Adrenal gland (tissue), 12 donors: ENCODE data around the gene ASPDH. TPM values are rescaled to one million over a fixed set of nuclear protein-coding genes. Genes with fewer than 3 reads are reported as not detected.

ENCODE experiments used
- DNase-seq, 7 donors: peaks; one replicate each; pipeline ENCODE4 v3.0.0-alpha.2; 2019 to 2020
- H3K27ac ChIP-seq, 5 donors: fragments of 200-600 bp; sonication (generic) in 4 of 5; 1 replicate in 3 of 5; 2 replicates in 2 of 5; pipeline versions ENCODE4 v1.5.1 to v1.8.0; 2016 to 2020; ENCODE audit warnings: mild to moderate bottlenecking in 1 of 5
- H3K27me3 ChIP-seq: fragments of 200-600 bp; 2 replicates; pipeline ENCODE4 v1.8.0; 2021
- H3K36me3 ChIP-seq, 2 donors: fragments of 200-600 bp; replicated peaks in 1 of 2; 1 replicate in 1 of 2; 2 replicates in 1 of 2; pipeline versions ENCODE4 v1.5.1 to v1.8.0; 2018 to 2022
- H3K4me1 ChIP-seq, 2 donors: fragments of 200-600 bp; replicated peaks in 1 of 2; 1 replicate in 1 of 2; 2 replicates in 1 of 2; pipeline versions ENCODE4 v1.5.1 to v1.8.0; 2018 to 2021
- H3K4me3 ChIP-seq, 4 donors: fragments of 200-600 bp; sonication (generic) in 3 of 4; one replicate each; pipeline ENCODE4 v1.5.1; 2016 to 2018
- H3K9me3 ChIP-seq, 3 donors: fragments of 200-600 bp; sonication (generic) in 1 of 3; replicated peaks in 1 of 3; 1 replicate in 2 of 3; 2 replicates in 1 of 3; pipeline versions ENCODE4 v1.5.1 to v1.8.0; 2016 to 2021
- CTCF ChIP-seq, 6 experiments: fragments of 450-650 bp in 4 of 6; fragments of 200-600 bp in 2 of 6; sonication (generic) in 1 of 6; IDR thresholded peaks; 1 replicate in 5 of 6; 2 replicates in 1 of 6; pipeline versions ENCODE4 v1.5.1 to v1.8.0; 2016 to 2021; ENCODE audit warnings: antibody characterized with exemption in 6 of 6, mild to moderate bottlenecking in 2 of 6, moderate library complexity in 1 of 6
- POLR2A ChIP-seq, 2 donors: fragments of 450-650 bp; IDR thresholded peaks; one replicate each; pipeline ENCODE4 v1.6.1; 2017; ENCODE audit warnings: antibody characterized with exemption in 2 of 2, mild to moderate bottlenecking in 2 of 2, moderate library complexity in 1 of 2
- WGBS, 4 donors: extraction: QIAGEN DNeasy Blood & Tissue Kit in 2 of 4; methylation state at CpG; one replicate each; pipeline versions ENCODE4 v1.1.5 to v1.1.7; 2013 to 2017; 5-methylcytosine and 5-hydroxymethylcytosine counted together
- intact Hi-C, 2 donors: fragments of 100-400 bp; cut with DNase I; formaldehyde crosslinking; loops; one replicate each; pipeline versions ENCODE4 v1.14.1 to v1.15.0; 2022 to 2023
- polyA plus RNA-seq, 3 donors: library from polyadenylated mRNA; stranded (reverse); fragments of 200-250 nt in 2 of 3; fragments of 350-450 nt in 1 of 3; fragmentation: Illumina TruSeq in 1 of 3; extraction: RNeasy Lipid Tissue Mini Kit (QIAGEN cat#74804) in 1 of 3; gene quantifications; one replicate each; pipeline ENCODE4 v1.2.3, GENCODE V29; 2013 to 2014
- total RNA-seq, 9 donors: library from RNA; depleted of rRNA in 4 of 9; stranded (reverse); fragments of >200 nt in 4 of 9; fragments of 120-200 nt in 1 of 9; fragmentation: NEBNext Ultra II Directional in 1 of 9; extraction: Animal tissue kit (Norgen Biotek cat#: 25700) in 1 of 9; gene quantifications; one replicate each; pipeline versions ENCODE4 v1.1.0 to v1.2.4, GENCODE V29; 2013 to 2023
- donor health status: healthy with polysubstance abuse.
- donor health status: Bipolar disorder and iron deficiency.
- donor health status: DM: yes; HTN: yes; CAD: no.
- donor health status: DM: no; HTN: no; CAD: no.
- donor health status: DM: no; HTN: no; CAD: no.
- donor health status: DM: yes; HTN: yes; CAD: no.

Gene ASPDH
- total and polyA plus RNA-seq, 12 donors: 0.38 to 30.5 (median 1.7) TPM; not detected in 4

GRCh38 chr19:50478901-50479715 is 34.6 kb downstream of the ASPDH start:
- Histone ChIP-seq H3K9me3 (no peaks in the 10 kb centered on the region), H3K4me3 (no peak overlapping the region), H3K27ac (no peak overlapping the region), H3K27me3 (no peaks in the 10 kb centered on the region), H3K36me3 (peaks cover 0 to 50% of the 10 kb centered on the region in 2 donors), H3K4me1 (peaks cover 9 to 12% of the 10 kb centered on the region in 2 donors)
- DNase-seq: no peak
- intact Hi-C loops: no loop called here
- peak in 2 of 6 experiments; percentile 3 to 11 for TF ChIP-seq CTCF (IDR thresholded peaks at IDR 0.05)
- TF ChIP-seq POLR2A (IDR thresholded peaks at IDR 0.05): no peak
- 87 to 95% (median 92%) methylated on average over 12 to 19 of the region's 19 CpGs for WGBS, 4 donors

- no peaks in the 10 kb centered on the region for H3K27me3 ChIP-seq
- H3K27ac ChIP-seq: no peak overlapping the region
- DNase-seq: no peak
- H3K36me3 ChIP-seq: peaks cover 0 to 42% of the 10 kb centered on the region in 2 donors
- H3K4me1 ChIP-seq: peaks cover 9 to 12% of the 10 kb centered on the region in 2 donors
- no peak for TF ChIP-seq CTCF (IDR thresholded peaks at IDR 0.05)
- TF ChIP-seq POLR2A (IDR thresholded peaks at IDR 0.05): no peak
- 96 to 97% (median 96%) methylated on average over 11 to 17 of the region's 17 CpGs for WGBS, 4 donors
- no peak overlapping the region for H3K4me3 ChIP-seq
- intact Hi-C loops: no loop called here
- H3K9me3 ChIP-seq: no peaks in the 10 kb centered on the region
These were observed 35.8 kb downstream of the ASPDH start for GRCh38 chr19:50477751-50478515.

- H3K9me3 ChIP-seq: no peaks in the 10 kb centered on the region
- peaks cover 9 to 12% of the 10 kb centered on the region in 2 donors for H3K4me1 ChIP-seq
- WGBS, 4 donors: 20 to 39% (median 25%) methylated on average over 10 to 20 of the region's 20 CpGs
- intact Hi-C loops: no loop called here
- DNase-seq: no peak
- H3K36me3 ChIP-seq: peaks cover 0 to 39% of the 10 kb centered on the region in 2 donors
- TF ChIP-seq POLR2A (IDR thresholded peaks at IDR 0.05) (no peak), CTCF (IDR thresholded peaks at IDR 0.05) (no peak)
- H3K4me3 ChIP-seq: peak overlapping the region in 3 of 4 donors; percentile 47 to 71 (median 68)
- H3K27me3 ChIP-seq: no peaks in the 10 kb centered on the region
- H3K27ac ChIP-seq: peak overlapping the region in 3 of 5 donors; percentile 36 to 87 (median 81)
These were observed 36.8 kb downstream of the ASPDH start for GRCh38 chr19:50476907-50477238.

- H3K36me3 ChIP-seq: peaks cover 0 to 34% of the 10 kb centered on the region in 2 donors
- peak; percentile 91 to 97 (median 94) for DNase-seq
These were observed 37.3 kb downstream of the ASPDH start, which contains the start of the genes EMC10 and GARIN5A for GRCh38 chr19:50476224-50476906. Gene EMC10 (plus strand): TSS chr19:50476507. CDS start chr19:50476545, 38 bp downstream. Gene GARIN5A (minus strand): TSS chr19:50476848. CDS start chr19:50476388, 460 bp downstream.

More at GRCh38 chr19:50476224-50476906, 37.3 kb downstream of the ASPDH start, which contains the start of the genes EMC10 and GARIN5A:
- peak within 1 kb of the TSS in 4 of 5 donors; percentile 36 to 87 (median 66) for H3K27ac ChIP-seq
- H3K9me3 ChIP-seq: no peaks in the 10 kb centered on the region
- peak within 1 kb of the TSS; percentile 47 to 96 (median 70) for H3K4me3 ChIP-seq
- peaks cover 9 to 12% of the 10 kb centered on the region in 2 donors for H3K4me1 ChIP-seq
- WGBS, 4 donors: 2 to 7% (median 3%) methylated on average over 10 to 58 of the region's 58 CpGs
- TF ChIP-seq CTCF (IDR thresholded peaks at IDR 0.05) (peak in 2 of 6 experiments; percentile 10 to 21), POLR2A (IDR thresholded peaks at IDR 0.05) (peak; percentile 72 to 76)
- intact Hi-C loops: no loop called here
- no peaks in the 10 kb centered on the region for H3K27me3 ChIP-seq
